Prostate gland (tissue), 2 donors: ENCODE data around the gene CELF2.

Experiments used
- POLR2A ChIP-seq: fragments of 450-650 bp; IDR thresholded peaks from one replicate; pipeline ENCODE4 v1.6.1; 2016; ENCODE audit warnings: antibody characterized with exemption, mild to moderate bottlenecking
- POLR2AphosphoS5 ChIP-seq: sonication (generic); formaldehyde crosslinking; IDR thresholded peaks from one replicate; pipeline ENCODE4 v1.6.1; 2017; ENCODE audit warnings: antibody characterized with exemption
- TF ChIP-seq, protein P1 (sequence below), 4 experiments: fragments of 200-600 bp in 2 of 4; fragments of 450-650 bp in 2 of 4; sonication (generic) in 2 of 4; IDR thresholded peaks; 1 replicate in 3 of 4; 2 replicates in 1 of 4; pipeline ENCODE4 v1.5.1; 2016 to 2019; ENCODE audit warnings: antibody characterized with exemption in 4 of 4, mild to moderate bottlenecking in 2 of 4, moderate library complexity in 2 of 4

DNA sequence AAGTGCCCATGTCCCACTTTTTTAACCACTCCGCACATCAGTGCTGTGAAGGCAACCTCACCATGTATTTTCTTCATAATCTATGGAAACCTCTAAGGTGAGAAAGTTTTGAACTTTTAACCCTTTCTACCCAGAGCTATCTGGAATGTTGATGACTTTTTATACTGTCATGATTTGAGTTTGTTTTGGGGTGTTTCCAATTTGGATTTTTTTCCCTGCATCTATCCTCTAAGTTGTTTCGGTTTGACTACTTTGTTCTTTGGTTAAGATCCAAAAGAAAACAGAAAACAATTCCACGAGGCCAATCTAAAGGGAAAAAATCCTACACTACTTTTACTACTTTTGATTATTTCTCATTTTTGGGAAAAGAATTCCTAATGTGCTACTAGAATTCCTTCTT, 314.1 kb downstream of the CELF2 start:
- TF ChIP-seq, protein P1, sequence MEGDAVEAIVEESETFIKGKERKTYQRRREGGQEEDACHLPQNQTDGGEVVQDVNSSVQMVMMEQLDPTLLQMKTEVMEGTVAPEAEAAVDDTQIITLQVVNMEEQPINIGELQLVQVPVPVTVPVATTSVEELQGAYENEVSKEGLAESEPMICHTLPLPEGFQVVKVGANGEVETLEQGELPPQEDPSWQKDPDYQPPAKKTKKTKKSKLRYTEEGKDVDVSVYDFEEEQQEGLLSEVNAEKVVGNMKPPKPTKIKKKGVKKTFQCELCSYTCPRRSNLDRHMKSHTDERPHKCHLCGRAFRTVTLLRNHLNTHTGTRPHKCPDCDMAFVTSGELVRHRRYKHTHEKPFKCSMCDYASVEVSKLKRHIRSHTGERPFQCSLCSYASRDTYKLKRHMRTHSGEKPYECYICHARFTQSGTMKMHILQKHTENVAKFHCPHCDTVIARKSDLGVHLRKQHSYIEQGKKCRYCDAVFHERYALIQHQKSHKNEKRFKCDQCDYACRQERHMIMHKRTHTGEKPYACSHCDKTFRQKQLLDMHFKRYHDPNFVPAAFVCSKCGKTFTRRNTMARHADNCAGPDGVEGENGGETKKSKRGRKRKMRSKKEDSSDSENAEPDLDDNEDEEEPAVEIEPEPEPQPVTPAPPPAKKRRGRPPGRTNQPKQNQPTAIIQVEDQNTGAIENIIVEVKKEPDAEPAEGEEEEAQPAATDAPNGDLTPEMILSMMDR (IDR thresholded peaks at IDR 0.05): no peak
- TF ChIP-seq POLR2A: no peak
- no peak for TF ChIP-seq POLR2AphosphoS5
